K562 (cell line): Measurements from ENCODE around the gene TBL2. TPM values are rescaled to one million over a fixed set of nuclear protein-coding genes. Genes with fewer than 3 reads are reported as not detected.

ENCODE experiments used
- C11orf30 ChIP-seq: fragments of 450-650 bp; IDR thresholded peaks from 2 replicates; pipeline ENCODE4 v1.6.1; 2016; ENCODE audit warnings: low read depth, mild to moderate bottlenecking
- CSDE1 ChIP-seq, 2 experiments: fragments of 450-650 bp; IDR thresholded peaks; 2 replicates each; pipeline ENCODE4 v1.6.1; 2016; ENCODE audit warnings: mild to moderate bottlenecking in 1 of 2
- DIDO1 ChIP-seq: fragments of 450-650 bp; IDR thresholded peaks from 2 replicates; pipeline ENCODE4 v1.6.1; 2016; ENCODE audit warnings: low read depth, missing biosample characterization, missing genetic modification characterization
- DPF2 ChIP-seq: fragments of 450-650 bp; IDR thresholded peaks from 2 replicates; pipeline ENCODE4 v1.6.1; 2016
- NCOA4 ChIP-seq: fragments of 450-650 bp; IDR thresholded peaks from 2 replicates; pipeline ENCODE4 v1.6.1; 2018; ENCODE audit warnings: mild to moderate bottlenecking; ENCODE audit not compliant: partially characterized antibody
- NR1H2 ChIP-seq: sonication (generic); formaldehyde crosslinking; IDR thresholded peaks from 2 replicates; pipeline ENCODE4 v1.4.0; 2020; ENCODE audit warnings: mild to moderate bottlenecking, missing genetic modification reagents
- NR2C1 ChIP-seq, 2 experiments: fragments of 450-650 bp; IDR thresholded peaks; 2 replicates each; pipeline ENCODE4 v1.6.1; 2017; ENCODE audit warnings: mild to moderate bottlenecking in 2 of 2, antibody characterized with exemption in 1 of 2, inconsistent platforms in 1 of 2, missing compliant biosample characterization in 1 of 2, missing genetic modification characterization in 1 of 2
- NRF1 ChIP-seq, 2 experiments: fragments of 450-650 bp; IDR thresholded peaks in 1 of 2; conservative IDR thresholded peaks in 1 of 2; 2 replicates each; pipeline ENCODE4 v1.6.1; 2014; ENCODE audit warnings: mild to moderate bottlenecking in 2 of 2
- PURB ChIP-seq: sonication (generic); formaldehyde crosslinking; IDR thresholded peaks from 2 replicates; pipeline ENCODE4 v1.9.0; 2021; ENCODE audit warnings: low read depth, mild to moderate bottlenecking, missing genetic modification reagents
- RBM14 ChIP-seq: fragments of 200-400 bp; formaldehyde crosslinking; IDR thresholded peaks from 2 replicates; pipeline ENCODE4 v1.6.1; 2018; ENCODE audit warnings: low read depth, mild to moderate bottlenecking, low read length, moderate library complexity, borderline replicate concordance; ENCODE audit not compliant: insufficient read depth
- RBM34 ChIP-seq: fragments of 200-400 bp; formaldehyde crosslinking; IDR thresholded peaks from 2 replicates; pipeline ENCODE4 v1.6.1; 2018; ENCODE audit warnings: low read length, borderline replicate concordance; ENCODE audit not compliant: insufficient read depth
- SRSF7 ChIP-seq: fragments of 200-400 bp; formaldehyde crosslinking; optimal IDR thresholded peaks from 2 replicates; pipeline ENCODE3; 2017; ENCODE audit warnings: mild to moderate bottlenecking, low read depth, low read length
- STAT5B ChIP-seq: fragments of 250-450 bp; sonication (Bioruptor Pico); IDR thresholded peaks from 2 replicates; pipeline ENCODE4 v1.8.0; 2021; ENCODE audit warnings: mild to moderate bottlenecking, inconsistent platforms
- U2AF1 ChIP-seq: fragments of 200-400 bp; formaldehyde crosslinking; optimal IDR thresholded peaks from 2 replicates; pipeline ENCODE3; 2017; ENCODE audit warnings: mild to moderate bottlenecking, low read depth, low read length, moderate library complexity
- USF1 ChIP-seq: sonication (generic); formaldehyde crosslinking; IDR thresholded peaks from 2 replicates; pipeline ENCODE4 v1.9.0; 2022; ENCODE audit warnings: mild to moderate bottlenecking, missing genetic modification reagents
- XRCC4 ChIP-seq: IDR thresholded peaks from one replicate; pipeline ENCODE4 v1.6.1; 2011; ENCODE audit not compliant: insufficient read depth, insufficient read length; ENCODE audit errors: extremely low read depth
- ZBTB9 ChIP-seq: fragments of 450-650 bp; formaldehyde crosslinking; IDR thresholded peaks from 2 replicates; pipeline ENCODE4 v1.4.0; 2020; ENCODE audit warnings: mild to moderate bottlenecking, moderate library complexity
- ZNF212 ChIP-seq: fragments of 450-650 bp; formaldehyde crosslinking; IDR thresholded peaks from 2 replicates; pipeline ENCODE4 v1.4.0; 2020; ENCODE audit warnings: mild to moderate bottlenecking
- ZNF431 ChIP-seq: sonication (generic); formaldehyde crosslinking; IDR thresholded peaks from 2 replicates; pipeline ENCODE4 v1.8.0; 2022; ENCODE audit warnings: mild to moderate bottlenecking, missing genetic modification reagents
- polyA plus RNA-seq, 8 experiments: library from polyadenylated mRNA; depleted of rRNA in 4 of 8; stranded (reverse) in 5 of 8; unstranded in 3 of 8; fragments of >200 nt; fragmentation: Nextera tagmentation in 2 of 8; fragmentation: Illumina TruSeq in 1 of 8; extraction: Ambion mirVana in 2 of 8; extraction: Trizol in 1 of 8; gene quantifications; 2 replicates each; pipeline versions ENCODE4 v1.2.1 to v1.2.3, GENCODE V29; 2011 to 2014; ENCODE audit warnings: inconsistent platforms in 1 of 8, missing spikeins in 1 of 8
- total RNA-seq, 7 experiments: library from RNA; depleted of rRNA in 6 of 7; stranded (reverse); fragments of >200 nt in 6 of 7; fragmentation: Illumina TruSeq in 2 of 7; extraction: Trizol in 2 of 7; gene quantifications; 2 replicates each; pipeline versions ENCODE4 v1.2.1 to v1.2.3, GENCODE V29; 2011 to 2021; ENCODE audit warnings: low replicate concordance in 1 of 7
- TF ChIP-seq, protein P1 (sequence below): IDR thresholded peaks from 2 replicates; pipeline ENCODE4 v1.6.1; 2011; ENCODE audit warnings: borderline replicate concordance, low read depth, mild to moderate bottlenecking, moderate library complexity, low read length; ENCODE audit not compliant: insufficient read depth, poor library complexity, severe bottlenecking
- TF ChIP-seq, protein P2 (sequence below): fragments of 250-450 bp; sonication (Bioruptor Pico); IDR thresholded peaks from 2 replicates; pipeline ENCODE4 v1.5.0; 2021; ENCODE audit warnings: mild to moderate bottlenecking, borderline replicate concordance

The TBL2 gene
- total and polyA plus RNA-seq, 9 of the 15 experiments (the other 6 are each of a cell fraction or from before 2014, with no cell fraction given): 2.5 to 123 (median 49.2) TPM

DNA sequence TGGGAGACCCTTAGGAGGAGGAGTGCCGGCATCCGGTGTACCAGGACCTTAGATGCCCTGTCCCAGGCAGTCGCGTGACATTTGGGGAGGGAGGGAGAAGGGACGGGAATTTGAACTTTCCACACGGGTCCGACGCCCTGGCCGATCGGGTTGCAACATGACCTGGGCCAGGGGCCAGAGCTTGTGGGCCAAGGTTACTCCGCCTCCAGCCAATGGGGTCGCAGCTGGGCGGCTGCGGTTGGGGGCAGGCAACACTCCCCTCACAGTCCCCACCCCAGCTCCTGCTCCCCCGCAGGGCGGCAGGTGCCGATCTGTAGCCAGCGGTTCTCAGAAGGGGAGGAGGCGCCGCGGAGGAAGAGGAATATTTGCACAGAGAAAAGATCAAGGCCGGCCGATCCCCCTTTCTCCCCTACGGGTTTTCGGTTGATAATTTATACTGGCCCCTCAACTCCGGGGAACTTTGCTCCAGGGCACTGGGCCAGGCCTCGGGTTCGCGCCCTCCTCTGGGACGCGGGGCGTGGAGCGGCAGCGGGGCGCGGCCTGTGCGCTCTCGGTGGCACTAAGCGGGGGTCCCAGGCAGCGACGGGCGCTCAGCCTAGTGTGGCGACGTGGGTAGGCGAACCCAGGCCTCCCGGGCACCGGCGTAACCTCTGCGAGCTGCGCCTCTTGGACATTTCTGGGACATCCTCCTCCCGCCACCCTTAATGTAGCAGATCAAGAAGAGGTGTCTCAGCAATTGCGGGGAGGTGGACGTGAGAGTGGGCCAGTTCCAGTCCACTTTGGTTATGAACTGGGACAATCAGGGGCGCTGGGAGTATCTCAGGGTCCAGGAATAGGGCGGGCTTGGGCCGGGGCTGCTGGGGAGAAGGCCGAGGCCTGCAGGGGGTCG, 44.8 kb upstream of the TBL2 start (continued):
- TF ChIP-seq RBM14 (no peak), XRCC4 (no peak), U2AF1 (no peak), ZNF212 (CRISPR knock-in tag) (no peak), DIDO1 (no peak), USF1 (CRISPR knock-in tag) (0 out of 2 replicates have a peak, but pooled peaks have one; percentile 44), NCOA4 (no peak), NR2C1 (IDR thresholded peaks at IDR 0.05) (no peak), NR2C1 (tag; IDR thresholded peaks at IDR 0.05) (no peak), SRSF7 (no peak), C11orf30 (no peak), RBM34 (no peak), CSDE1 (IDR thresholded peaks at IDR 0.05) (no peak), STAT5B (no peak), ZNF431 (CRISPR knock-in tag) (0 out of 2 replicates have a peak, but pooled peaks have one; percentile 54), NR1H2 (CRISPR knock-in tag) (0 out of 2 replicates have a peak, but pooled peaks have one; percentile 29), NRF1 (conservative IDR thresholded peaks at IDR 0.05 in 1 of 2, IDR thresholded peaks at IDR 0.05 in 1 of 2) (no peak; a peak in 1 of 4 replicates), DPF2 (0 out of 2 replicates have a peak, but pooled peaks have one; percentile 51), PURB (no peak), ZBTB9 (no peak)
- TF ChIP-seq, protein P1, sequence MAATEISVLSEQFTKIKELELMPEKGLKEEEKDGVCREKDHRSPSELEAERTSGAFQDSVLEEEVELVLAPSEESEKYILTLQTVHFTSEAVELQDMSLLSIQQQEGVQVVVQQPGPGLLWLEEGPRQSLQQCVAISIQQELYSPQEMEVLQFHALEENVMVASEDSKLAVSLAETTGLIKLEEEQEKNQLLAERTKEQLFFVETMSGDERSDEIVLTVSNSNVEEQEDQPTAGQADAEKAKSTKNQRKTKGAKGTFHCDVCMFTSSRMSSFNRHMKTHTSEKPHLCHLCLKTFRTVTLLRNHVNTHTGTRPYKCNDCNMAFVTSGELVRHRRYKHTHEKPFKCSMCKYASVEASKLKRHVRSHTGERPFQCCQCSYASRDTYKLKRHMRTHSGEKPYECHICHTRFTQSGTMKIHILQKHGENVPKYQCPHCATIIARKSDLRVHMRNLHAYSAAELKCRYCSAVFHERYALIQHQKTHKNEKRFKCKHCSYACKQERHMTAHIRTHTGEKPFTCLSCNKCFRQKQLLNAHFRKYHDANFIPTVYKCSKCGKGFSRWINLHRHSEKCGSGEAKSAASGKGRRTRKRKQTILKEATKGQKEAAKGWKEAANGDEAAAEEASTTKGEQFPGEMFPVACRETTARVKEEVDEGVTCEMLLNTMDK: no peak
- TF ChIP-seq, protein P2, sequence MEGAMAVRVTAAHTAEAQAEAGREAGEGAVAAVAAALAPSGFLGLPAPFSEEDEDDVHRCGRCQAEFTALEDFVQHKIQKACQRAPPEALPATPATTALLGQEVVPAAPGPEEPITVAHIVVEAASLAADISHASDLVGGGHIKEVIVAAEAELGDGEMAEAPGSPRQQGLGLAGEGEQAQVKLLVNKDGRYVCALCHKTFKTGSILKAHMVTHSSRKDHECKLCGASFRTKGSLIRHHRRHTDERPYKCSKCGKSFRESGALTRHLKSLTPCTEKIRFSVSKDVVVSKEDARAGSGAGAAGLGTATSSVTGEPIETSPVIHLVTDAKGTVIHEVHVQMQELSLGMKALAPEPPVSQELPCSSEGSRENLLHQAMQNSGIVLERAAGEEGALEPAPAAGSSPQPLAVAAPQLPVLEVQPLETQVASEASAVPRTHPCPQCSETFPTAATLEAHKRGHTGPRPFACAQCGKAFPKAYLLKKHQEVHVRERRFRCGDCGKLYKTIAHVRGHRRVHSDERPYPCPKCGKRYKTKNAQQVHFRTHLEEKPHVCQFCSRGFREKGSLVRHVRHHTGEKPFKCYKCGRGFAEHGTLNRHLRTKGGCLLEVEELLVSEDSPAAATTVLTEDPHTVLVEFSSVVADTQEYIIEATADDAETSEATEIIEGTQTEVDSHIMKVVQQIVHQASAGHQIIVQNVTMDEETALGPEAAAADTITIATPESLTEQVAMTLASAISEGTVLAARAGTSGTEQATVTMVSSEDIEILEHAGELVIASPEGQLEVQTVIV (CRISPR knock-in tag): no peak
